ENCODE measurements around the gene ACTR2.
"Not testable (repeated sequence)": the region's sequence is repeated elsewhere in the genome, so short reads cannot be mapped to it uniquely, and the experiment has no call there.

Gene ACTR2

GRCh38 chr2:65317351-65317750 lies 89.7 kb downstream of the ACTR2 start:
- DNase-seq, result not testable (repeated sequence)

GRCh38 chr2:65317841-65318240 lies 90.2 kb downstream of the ACTR2 start:
- no peak for DNase-seq

- no peak for DNase-seq
Measured at GRCh38 chr2:65319072-65319673, 91.5 kb downstream of the ACTR2 start.

- no peak for DNase-seq
Measured at GRCh38 chr2:65319674-65320041, 92.0 kb downstream of the ACTR2 start.

GRCh38 chr2:65320042-65320725 lies 92.6 kb downstream of the ACTR2 start:
- no peak for DNase-seq
